Astrocyte of the hippocampus (primary cell): Measurements from ENCODE around the gene CCDC188.

Source experiments
- DNase-seq: peaks from one replicate; pipeline ENCODE4 v3.0.0; 2011; ENCODE audit warnings: low read depth, low spot score

The CCDC188 gene

DNA sequence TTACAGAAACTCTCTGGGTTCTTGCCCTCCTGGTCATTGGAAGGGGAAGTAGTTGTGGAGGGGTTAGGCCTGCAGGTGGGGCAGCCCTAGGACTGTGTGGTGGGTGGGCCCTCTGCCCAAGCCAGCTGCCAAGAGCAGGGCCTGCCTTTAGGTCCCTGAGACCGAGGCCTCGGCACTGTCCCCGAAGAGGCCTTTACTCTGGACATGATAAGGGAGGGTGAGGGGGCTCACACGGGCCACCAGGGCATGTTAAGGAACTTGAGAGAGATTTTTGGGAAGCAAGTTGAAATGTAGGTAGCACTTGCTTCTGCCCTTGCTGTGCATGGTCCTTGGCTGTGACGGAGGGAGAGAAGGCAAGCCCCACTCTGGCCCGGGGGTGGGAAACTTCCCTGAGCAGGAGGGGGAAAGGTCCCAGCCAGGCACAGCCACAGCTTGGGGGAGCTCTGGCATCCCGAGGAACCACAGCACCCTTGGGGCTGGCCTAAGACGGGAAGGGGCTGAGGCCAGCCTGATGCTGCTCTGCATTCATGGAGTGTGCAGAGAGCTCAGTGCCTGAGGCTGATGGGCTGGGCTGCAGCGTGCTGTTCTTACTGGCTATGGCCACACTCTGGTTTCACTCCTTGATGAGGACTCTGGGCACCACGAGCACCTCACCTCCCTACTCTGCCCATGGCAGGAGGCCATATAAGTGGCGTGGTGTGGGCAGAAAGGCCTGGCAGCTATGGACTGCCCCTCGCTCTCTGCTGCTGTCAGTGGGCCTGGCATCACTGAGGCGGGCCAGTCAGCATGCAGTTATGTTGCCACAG lies 42.7 kb downstream of the CCDC188 start:
- DNase-seq = no peak

DNA sequence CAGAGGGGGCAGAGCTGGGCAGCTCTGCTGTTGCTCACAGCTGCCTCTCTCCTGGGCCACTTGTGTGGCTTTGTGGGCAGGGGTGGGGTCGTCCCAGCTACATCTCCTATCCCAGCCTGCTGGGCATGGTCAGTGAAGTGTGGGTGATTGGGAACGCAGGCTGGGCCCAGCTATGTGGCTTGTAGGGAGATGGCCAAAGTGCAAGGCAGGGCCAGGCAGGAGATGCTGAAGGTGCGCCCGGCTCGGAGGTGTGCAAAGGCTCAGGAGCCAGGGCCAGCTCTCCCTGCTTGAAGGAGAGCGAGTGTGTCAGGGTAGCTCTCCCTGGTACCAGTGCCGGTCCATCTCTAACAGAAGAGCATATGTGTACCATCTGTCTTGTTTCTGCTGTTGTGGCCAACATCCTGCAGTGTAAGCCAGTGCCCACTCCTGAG lies 43.4 kb downstream of the CCDC188 start:
- no peak for DNase-seq

DNA sequence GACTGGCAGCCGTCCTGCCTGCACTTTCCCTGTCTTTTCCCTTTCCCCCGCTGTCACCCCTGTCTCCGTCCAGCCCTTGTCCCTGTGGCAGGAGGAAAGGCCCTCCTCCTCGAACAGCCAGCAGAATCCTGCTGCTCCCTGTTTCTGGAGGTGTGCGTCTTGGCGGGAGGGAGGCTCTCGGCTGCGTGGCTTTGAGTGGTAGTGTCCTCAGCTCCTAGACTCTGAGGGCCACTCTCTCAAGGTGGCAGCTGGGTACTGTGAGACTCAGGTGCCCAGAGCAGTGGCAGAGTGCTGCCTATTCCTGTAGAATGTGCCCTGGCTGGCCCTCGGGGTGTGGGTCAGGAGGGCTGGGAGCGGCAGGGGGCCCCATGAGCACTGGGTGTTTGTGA lies 44.0 kb downstream of the CCDC188 start:
- no peak for DNase-seq

- no peak for DNase-seq
Measured at GRCh38 chr22:20106205-20106848, 44.5 kb downstream of the CCDC188 start.

DNA sequence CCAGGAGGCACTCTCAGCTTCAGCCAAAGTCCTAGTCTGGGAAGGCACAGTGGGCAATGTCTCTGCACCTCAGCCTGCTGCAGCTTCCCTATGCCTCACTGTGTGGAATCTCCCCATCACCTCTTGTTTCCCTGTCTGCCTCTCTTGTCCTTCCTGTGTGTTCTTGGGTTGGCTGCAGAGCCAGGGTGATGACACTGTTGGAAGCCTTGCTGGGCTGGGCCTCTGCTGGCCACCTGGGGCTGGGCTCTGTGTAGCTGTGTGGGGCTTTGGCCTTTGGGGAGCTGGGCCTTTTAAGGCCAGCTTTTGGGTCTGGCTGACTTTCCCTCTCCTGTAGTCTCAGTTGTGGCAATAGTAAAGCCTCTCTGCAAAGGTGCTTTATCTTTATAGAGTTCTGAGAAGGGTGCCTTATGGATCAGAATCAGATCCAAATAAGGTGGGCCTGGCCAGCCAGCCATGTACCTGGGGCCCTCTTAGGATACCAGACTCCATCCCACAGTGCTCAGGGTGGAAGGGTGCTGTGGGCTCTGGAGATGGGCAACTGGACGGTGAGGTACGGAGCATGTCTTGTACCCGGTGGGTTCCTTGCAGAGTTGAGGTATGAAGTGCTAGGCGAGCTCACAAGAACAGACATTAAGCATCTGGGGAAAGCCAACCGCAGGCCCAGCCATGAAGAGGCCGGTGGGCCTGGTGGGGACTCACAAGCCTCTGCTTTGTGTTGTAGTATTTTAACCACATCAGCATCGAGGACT lies 45.2 kb downstream of the CCDC188 start:
- no peak for DNase-seq

DNA sequence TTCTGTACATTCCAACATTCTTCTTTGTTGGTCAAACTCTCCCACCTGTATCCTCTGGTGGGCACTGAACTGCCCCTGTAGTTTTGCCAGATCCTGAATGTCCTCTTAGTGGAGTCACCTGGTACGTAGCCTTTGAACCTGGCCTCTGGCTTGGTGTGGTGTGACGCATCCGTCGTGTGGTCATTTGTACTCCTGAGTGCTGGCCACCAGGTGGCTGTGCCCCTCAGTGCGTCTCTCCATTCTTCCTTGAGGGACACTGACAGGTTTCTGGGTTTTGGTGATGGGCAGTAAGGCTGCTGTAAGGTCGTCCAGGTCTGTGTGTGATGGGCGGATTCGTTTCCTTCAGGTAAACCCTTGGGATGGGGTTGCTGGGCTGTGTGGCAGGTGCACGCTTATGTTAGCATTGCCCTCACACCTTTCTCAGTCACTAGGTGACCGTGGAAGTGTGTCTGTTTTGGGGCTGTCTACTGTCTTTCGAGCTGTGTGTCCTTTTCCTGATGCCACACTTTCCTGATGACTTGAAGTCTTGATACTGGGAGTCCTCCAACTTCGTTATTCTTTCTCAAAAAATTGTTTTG lies 48.6 kb downstream of the CCDC188 start:
- DNase-seq = no peak

DNA sequence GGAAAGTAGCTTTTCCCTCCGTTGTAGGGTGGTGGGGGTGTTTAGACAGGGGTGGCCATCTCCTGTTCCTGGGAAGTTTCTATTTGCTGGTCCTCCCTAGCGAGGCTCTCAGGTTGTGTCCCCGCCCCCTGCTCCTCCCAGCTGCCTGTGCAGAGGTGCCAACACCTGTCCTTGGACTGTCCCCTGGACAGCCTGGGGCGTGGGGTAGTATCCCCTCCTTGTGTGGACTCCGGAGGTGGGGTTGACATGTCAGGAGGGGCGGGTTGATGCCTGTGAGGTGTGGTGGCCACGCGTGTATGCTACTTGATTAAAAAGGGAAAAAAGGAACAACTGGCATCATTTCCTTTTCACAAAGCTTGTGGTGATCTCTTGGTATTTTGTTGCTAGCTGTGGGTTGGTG lies 49.2 kb downstream of the CCDC188 start:
- DNase-seq = no peak

- no peak for DNase-seq
Measured at GRCh38 chr22:20099099-20099711, 51.6 kb downstream of the CCDC188 start.
